Measurements from ENCODE around the gene MCRIP2. TPM values are rescaled to one million over a fixed set of nuclear protein-coding genes. Genes with fewer than 3 reads are reported as not detected.

Gene MCRIP2
- total RNA-seq, 1 donor = 16.0 TPM

GRCh38 chr16:617855-618254 is 23.8 kb upstream of the MCRIP2 start:
- DNase-seq (ENCODE audit: low read depth) = no peak
- TF ChIP-seq CTCF (IDR thresholded peaks at IDR 0.05; ENCODE audit: insufficient read depth, low read depth, low read length) = no peak
- H3K4me3 ChIP-seq (ENCODE audit: low read depth, low read length) = no peak overlapping the region

- DNase-seq (ENCODE audit: low read depth) = no peak
Measured at GRCh38 chr16:619476-620100, 22.0 kb upstream of the MCRIP2 start.

GRCh38 chr16:620700-621525 is 20.7 kb upstream of the MCRIP2 start:
- H3K4me3 ChIP-seq (ENCODE audit: low read depth, low read length) = no peak overlapping the region
- no peak for DNase-seq (ENCODE audit: low read depth)

More at GRCh38 chr16:619476-620100, 22.0 kb upstream of the MCRIP2 start:
- no peak overlapping the region for H3K4me3 ChIP-seq (ENCODE audit: low read depth, low read length)
- TF ChIP-seq CTCF (IDR thresholded peaks at IDR 0.05; ENCODE audit: insufficient read depth, low read depth, low read length) = no peak

GRCh38 chr16:621526-622105 is 20.0 kb upstream of the MCRIP2 start:
- no peak for DNase-seq (ENCODE audit: low read depth)
- no peak for TF ChIP-seq CTCF (IDR thresholded peaks at IDR 0.05; ENCODE audit: insufficient read depth, low read depth, low read length)
- peak overlapping the region; percentile 4 for H3K4me3 ChIP-seq (ENCODE audit: low read depth, low read length)

More at GRCh38 chr16:620700-621525, 20.7 kb upstream of the MCRIP2 start:
- no peak for TF ChIP-seq CTCF (IDR thresholded peaks at IDR 0.05; ENCODE audit: insufficient read depth, low read depth, low read length)

- TF ChIP-seq CTCF (IDR thresholded peaks at IDR 0.05; ENCODE audit: insufficient read depth, low read depth, low read length) = no peak
- H3K4me3 ChIP-seq (ENCODE audit: low read depth, low read length) = no peak overlapping the region
- no peak for DNase-seq (ENCODE audit: low read depth)
Measured at GRCh38 chr16:622920-623280, 18.7 kb upstream of the MCRIP2 start.

GRCh38 chr16:624526-625070 is 17.0 kb upstream of the MCRIP2 start:
- TF ChIP-seq CTCF (IDR thresholded peaks at IDR 0.05; ENCODE audit: insufficient read depth, low read depth, low read length) = no peak
- H3K4me3 ChIP-seq (ENCODE audit: low read depth, low read length) = no peak overlapping the region
- no peak for DNase-seq (ENCODE audit: low read depth)

Measured in fibroblast of villous mesenchyme (primary cell).